HL-60 (cell line): Measurements from ENCODE around the gene RCC1.

Source experiments
- GABPA ChIP-seq: IDR thresholded peaks from 2 replicates; pipeline ENCODE4 v1.6.1; 2012; ENCODE audit warnings: low read depth
- POLR2AphosphoS5 ChIP-seq: IDR thresholded peaks from 2 replicates; pipeline ENCODE4 v1.6.1; 2012; ENCODE audit warnings: low read depth
- REST ChIP-seq: IDR thresholded peaks from 2 replicates; pipeline ENCODE4 v1.6.1; 2012; ENCODE audit warnings: low read depth; ENCODE audit not compliant: insufficient replicate concordance
- SPI1 ChIP-seq: IDR thresholded peaks from 2 replicates; pipeline ENCODE4 v1.6.1; 2012; ENCODE audit warnings: low read depth, mild to moderate bottlenecking, borderline replicate concordance
- TF ChIP-seq, protein P1 (sequence below): IDR thresholded peaks from one replicate; pipeline ENCODE4 v1.5.1; 2011; ENCODE audit warnings: low read length, control low read depth, inconsistent platforms; ENCODE audit not compliant: insufficient read depth

- TF ChIP-seq, protein P1, sequence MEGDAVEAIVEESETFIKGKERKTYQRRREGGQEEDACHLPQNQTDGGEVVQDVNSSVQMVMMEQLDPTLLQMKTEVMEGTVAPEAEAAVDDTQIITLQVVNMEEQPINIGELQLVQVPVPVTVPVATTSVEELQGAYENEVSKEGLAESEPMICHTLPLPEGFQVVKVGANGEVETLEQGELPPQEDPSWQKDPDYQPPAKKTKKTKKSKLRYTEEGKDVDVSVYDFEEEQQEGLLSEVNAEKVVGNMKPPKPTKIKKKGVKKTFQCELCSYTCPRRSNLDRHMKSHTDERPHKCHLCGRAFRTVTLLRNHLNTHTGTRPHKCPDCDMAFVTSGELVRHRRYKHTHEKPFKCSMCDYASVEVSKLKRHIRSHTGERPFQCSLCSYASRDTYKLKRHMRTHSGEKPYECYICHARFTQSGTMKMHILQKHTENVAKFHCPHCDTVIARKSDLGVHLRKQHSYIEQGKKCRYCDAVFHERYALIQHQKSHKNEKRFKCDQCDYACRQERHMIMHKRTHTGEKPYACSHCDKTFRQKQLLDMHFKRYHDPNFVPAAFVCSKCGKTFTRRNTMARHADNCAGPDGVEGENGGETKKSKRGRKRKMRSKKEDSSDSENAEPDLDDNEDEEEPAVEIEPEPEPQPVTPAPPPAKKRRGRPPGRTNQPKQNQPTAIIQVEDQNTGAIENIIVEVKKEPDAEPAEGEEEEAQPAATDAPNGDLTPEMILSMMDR, result no peak
- TF ChIP-seq POLR2AphosphoS5 (no peak), REST (no peak), GABPA (no peak), SPI1 (no peak)
Observed at GRCh38 chr1:28582248-28582615, 76.4 kb downstream of the RCC1 start.
